ENCODE results near the gene KCTD2. TPM values are rescaled to one million over a fixed set of nuclear protein-coding genes. Genes with fewer than 3 reads are reported as not detected.

The KCTD2 gene
- total RNA-seq, 1 donor from 2014 or later = 22.9 TPM

DNA sequence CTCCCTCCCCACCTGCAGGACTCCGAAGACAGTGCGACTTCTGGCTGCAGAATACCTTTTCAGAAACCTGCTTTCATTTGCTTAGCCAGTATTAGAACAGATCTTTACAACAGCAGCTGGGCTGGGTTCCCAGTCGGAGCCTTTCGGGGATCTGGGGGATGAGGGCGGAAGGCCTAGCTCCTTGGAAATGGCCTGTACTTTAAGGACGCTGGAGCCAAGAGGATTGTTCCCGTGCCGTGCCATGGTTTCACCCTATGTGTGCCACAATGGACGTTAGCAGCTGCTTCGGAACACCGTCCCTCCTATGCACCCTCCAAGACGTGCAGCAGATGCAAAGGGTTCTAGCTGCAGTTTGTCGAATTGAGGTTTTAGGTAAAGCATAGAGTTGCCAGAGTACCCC lies 16.2 kb downstream of the KCTD2 start:
- Histone ChIP-seq H3K9me3 (no peaks in the 10 kb centered on the region), H3K27me3 (ENCODE audit: low read depth) (no peaks in the 10 kb centered on the region), H3K27ac (no peak overlapping the region), H3K4me3 (no peak overlapping the region), H3K36me3 (peaks cover 62% of the 10 kb centered on the region), H3K4me1 (peaks cover 14% of the 10 kb centered on the region)
- DNase-seq = no peak
- TF ChIP-seq, protein P1, sequence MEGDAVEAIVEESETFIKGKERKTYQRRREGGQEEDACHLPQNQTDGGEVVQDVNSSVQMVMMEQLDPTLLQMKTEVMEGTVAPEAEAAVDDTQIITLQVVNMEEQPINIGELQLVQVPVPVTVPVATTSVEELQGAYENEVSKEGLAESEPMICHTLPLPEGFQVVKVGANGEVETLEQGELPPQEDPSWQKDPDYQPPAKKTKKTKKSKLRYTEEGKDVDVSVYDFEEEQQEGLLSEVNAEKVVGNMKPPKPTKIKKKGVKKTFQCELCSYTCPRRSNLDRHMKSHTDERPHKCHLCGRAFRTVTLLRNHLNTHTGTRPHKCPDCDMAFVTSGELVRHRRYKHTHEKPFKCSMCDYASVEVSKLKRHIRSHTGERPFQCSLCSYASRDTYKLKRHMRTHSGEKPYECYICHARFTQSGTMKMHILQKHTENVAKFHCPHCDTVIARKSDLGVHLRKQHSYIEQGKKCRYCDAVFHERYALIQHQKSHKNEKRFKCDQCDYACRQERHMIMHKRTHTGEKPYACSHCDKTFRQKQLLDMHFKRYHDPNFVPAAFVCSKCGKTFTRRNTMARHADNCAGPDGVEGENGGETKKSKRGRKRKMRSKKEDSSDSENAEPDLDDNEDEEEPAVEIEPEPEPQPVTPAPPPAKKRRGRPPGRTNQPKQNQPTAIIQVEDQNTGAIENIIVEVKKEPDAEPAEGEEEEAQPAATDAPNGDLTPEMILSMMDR (IDR thresholded peaks at IDR 0.05) = no peak
- no peak for ATAC-seq
- intact Hi-C loops (cut with DNase I) = no loop called here

GRCh38 chr17:75063626-75064025 lies 16.6 kb downstream of the KCTD2 start:
- Histone ChIP-seq H3K27me3 (ENCODE audit: low read depth) (no peaks in the 10 kb centered on the region), H3K27ac (no peak overlapping the region), H3K9me3 (no peaks in the 10 kb centered on the region), H3K4me3 (no peak overlapping the region), H3K4me1 (peaks cover 14% of the 10 kb centered on the region), H3K36me3 (peaks cover 59% of the 10 kb centered on the region)
- intact Hi-C loops (cut with DNase I) = no loop called here
- TF ChIP-seq, protein P1 (IDR thresholded peaks at IDR 0.05) = no peak
- ATAC-seq (no peak), DNase-seq (no peak)

GRCh38 chr17:75064040-75064439 lies 17.0 kb downstream of the KCTD2 start:
- Histone ChIP-seq H3K36me3 (peaks cover 57% of the 10 kb centered on the region), H3K9me3 (no peaks in the 10 kb centered on the region), H3K4me3 (no peak overlapping the region), H3K4me1 (peaks cover 14% of the 10 kb centered on the region), H3K27me3 (ENCODE audit: low read depth) (no peaks in the 10 kb centered on the region), H3K27ac (no peak overlapping the region)
- TF ChIP-seq, protein P1 (IDR thresholded peaks at IDR 0.05) = no peak
- no peak for ATAC-seq
- no peak for DNase-seq
- intact Hi-C loops (cut with DNase I) = no loop called here

GRCh38 chr17:75064460-75064859 lies 17.4 kb downstream of the KCTD2 start:
- Histone ChIP-seq H3K27me3 (ENCODE audit: low read depth) (no peaks in the 10 kb centered on the region), H3K27ac (no peak overlapping the region), H3K9me3 (no peaks in the 10 kb centered on the region), H3K4me1 (peaks cover 10% of the 10 kb centered on the region), H3K36me3 (peaks cover 53% of the 10 kb centered on the region), H3K4me3 (no peak overlapping the region)
- intact Hi-C loops (cut with DNase I) = no loop called here
- no peak for DNase-seq
- ATAC-seq = no peak
- TF ChIP-seq, protein P1 (IDR thresholded peaks at IDR 0.05) = no peak

GRCh38 chr17:75064867-75065561 lies 18.0 kb downstream of the KCTD2 start:
- H3K36me3 ChIP-seq = peaks cover 47% of the 10 kb centered on the region
- no peaks in the 10 kb centered on the region for H3K27me3 ChIP-seq (ENCODE audit: low read depth)
- H3K27ac ChIP-seq = no peak overlapping the region
- ATAC-seq = no peak
- no peak for DNase-seq
- TF ChIP-seq, protein P1 (IDR thresholded peaks at IDR 0.05) = no peak
- H3K9me3 ChIP-seq = no peaks in the 10 kb centered on the region
- intact Hi-C loops (cut with DNase I) = no loop called here
- H3K4me1 ChIP-seq = peaks cover 5% of the 10 kb centered on the region
- no peak overlapping the region for H3K4me3 ChIP-seq
